Measurements from ENCODE around the gene MTX1.

DNA sequence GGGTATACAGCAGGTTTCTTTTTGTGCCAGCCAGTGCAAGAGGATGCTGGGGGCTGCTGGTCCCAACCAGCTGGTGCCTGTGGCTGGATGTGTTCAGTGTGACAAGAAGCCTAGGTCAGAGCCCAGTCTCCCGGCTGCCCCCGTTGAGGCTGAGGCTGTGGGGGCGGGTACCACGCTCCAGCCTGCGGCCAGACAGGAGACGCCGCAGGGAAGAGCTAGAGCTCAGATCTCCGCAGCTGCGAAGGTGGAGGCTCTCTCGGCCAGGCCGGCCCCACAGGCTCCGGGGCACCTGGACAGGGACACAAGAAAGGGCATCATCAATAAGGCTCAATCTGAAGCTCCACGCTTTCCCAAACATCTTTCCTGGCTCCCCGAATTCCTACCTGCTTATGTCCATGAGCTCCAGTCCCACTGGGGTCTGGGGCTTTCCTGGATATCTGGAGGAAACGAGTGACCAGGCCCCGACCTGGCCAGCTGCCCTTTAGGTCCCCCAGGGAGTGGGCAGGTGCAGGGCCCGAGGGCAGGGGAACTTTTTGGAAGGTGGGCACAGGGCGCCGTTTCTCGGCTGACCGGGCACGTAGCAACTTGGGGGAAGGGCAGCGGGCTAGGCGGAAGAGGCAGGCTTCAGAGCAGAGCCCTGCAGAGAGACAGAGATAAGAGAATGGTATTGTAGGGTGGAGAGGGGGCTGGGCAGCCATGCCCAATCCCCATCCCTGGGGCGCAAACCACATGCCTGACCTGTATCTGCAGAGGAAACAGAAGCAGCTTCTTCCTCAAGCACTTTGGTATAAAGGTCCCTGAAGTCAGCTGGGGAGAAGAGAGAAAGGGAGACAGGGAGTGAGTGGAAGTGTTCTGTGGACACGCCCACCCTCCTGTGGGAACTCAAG is 39.4 kb downstream of the MTX1 start:
- TF ChIP-seq, protein P1, sequence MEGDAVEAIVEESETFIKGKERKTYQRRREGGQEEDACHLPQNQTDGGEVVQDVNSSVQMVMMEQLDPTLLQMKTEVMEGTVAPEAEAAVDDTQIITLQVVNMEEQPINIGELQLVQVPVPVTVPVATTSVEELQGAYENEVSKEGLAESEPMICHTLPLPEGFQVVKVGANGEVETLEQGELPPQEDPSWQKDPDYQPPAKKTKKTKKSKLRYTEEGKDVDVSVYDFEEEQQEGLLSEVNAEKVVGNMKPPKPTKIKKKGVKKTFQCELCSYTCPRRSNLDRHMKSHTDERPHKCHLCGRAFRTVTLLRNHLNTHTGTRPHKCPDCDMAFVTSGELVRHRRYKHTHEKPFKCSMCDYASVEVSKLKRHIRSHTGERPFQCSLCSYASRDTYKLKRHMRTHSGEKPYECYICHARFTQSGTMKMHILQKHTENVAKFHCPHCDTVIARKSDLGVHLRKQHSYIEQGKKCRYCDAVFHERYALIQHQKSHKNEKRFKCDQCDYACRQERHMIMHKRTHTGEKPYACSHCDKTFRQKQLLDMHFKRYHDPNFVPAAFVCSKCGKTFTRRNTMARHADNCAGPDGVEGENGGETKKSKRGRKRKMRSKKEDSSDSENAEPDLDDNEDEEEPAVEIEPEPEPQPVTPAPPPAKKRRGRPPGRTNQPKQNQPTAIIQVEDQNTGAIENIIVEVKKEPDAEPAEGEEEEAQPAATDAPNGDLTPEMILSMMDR (conservative IDR thresholded peaks at IDR 0.05; ENCODE audit: low read length) = no peak
- TF ChIP-seq EZH2phosphoT487 (IDR thresholded peaks at IDR 0.05; ENCODE audit: borderline replicate concordance, low read depth, low read length) = no peak

Data from OCI-LY7 (cell line).